ENCODE measurements around the gene ADAMTS1.

DNA sequence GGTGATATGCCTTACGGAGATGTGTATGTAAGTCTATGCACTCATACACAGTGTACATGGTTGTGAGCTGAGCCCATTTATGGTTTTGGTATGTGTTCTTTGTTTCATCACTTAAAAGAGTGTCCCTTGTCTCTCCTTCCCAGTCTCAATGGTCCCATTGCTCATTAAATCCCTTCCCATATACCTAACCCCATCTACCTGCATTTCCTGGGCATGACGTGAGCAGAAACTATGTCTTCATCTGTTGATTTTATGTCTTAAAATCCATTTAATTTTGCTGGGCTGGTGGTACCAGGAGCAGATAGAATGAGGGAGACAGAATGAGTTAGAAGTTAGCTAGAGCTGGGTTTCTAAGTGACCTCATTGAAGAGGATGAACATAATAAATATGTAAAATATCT, 44.8 kb downstream of the ADAMTS1 start:
- TF ChIP-seq POLR2AphosphoS5 (IDR thresholded peaks at IDR 0.05; ENCODE audit: low read depth, low read length) (no peak), POLR2A (IDR thresholded peaks at IDR 0.05; ENCODE audit: low read depth, low read length) (no peak)

Measured in GM12892 (cell line).